22Rv1 (cell line): ENCODE measurements around the gene SEPTIN1.

Experiments used
- H3K27ac ChIP-seq: fragments of 450-650 bp; 2 replicates; pipeline ENCODE4 v1.5.1; 2017
- CTCF ChIP-seq: fragments of 450-650 bp; IDR thresholded peaks from 2 replicates; pipeline ENCODE4 v1.5.1; 2017; ENCODE audit warnings: mild to moderate bottlenecking
- ZFX ChIP-seq: fragments of 450-650 bp; IDR thresholded peaks from 2 replicates; pipeline ENCODE4 v1.6.1; 2017; ENCODE audit warnings: antibody characterized with exemption, borderline replicate concordance

SEPTIN1 gene

GRCh38 chr16:30378236-30379157, 3.9 kb downstream of the SEPTIN1 start:
- peak overlapping the region; percentile 97 for H3K27ac ChIP-seq
- TF ChIP-seq CTCF (no peak), ZFX (no peak)

- TF ChIP-seq ZFX (no peak), CTCF (no peak)
- peak overlapping the region; percentile 97 for H3K27ac ChIP-seq
Observed at GRCh38 chr16:30377812-30378235, 4.5 kb downstream of the SEPTIN1 start.

GRCh38 chr16:30377050-30377811, 5.1 kb downstream of the SEPTIN1 start:
- TF ChIP-seq ZFX (no peak), CTCF (no peak)
- H3K27ac ChIP-seq: peak overlapping the region; percentile 97

GRCh38 chr16:30376461-30376902, 5.9 kb downstream of the SEPTIN1 start:
- peak overlapping the region; percentile 97; the same call in 1 of the 2 replicates for H3K27ac ChIP-seq
- TF ChIP-seq ZFX: no peak
- no peak for TF ChIP-seq CTCF

GRCh38 chr16:30375864-30376263, 6.5 kb downstream of the SEPTIN1 start:
- TF ChIP-seq CTCF (no peak), ZFX (no peak)
- H3K27ac ChIP-seq: no peak overlapping the region

- no peak for TF ChIP-seq CTCF
- TF ChIP-seq ZFX: no peak
- H3K27ac ChIP-seq: no peak within 1 kb of the TSS
Observed at GRCh38 chr16:30374538-30374937, 7.8 kb downstream of the SEPTIN1 start, which contains the start of gene MYL11. Gene MYL11, plus strand, starts transcription at chr16:30374802. Its CDS starts 56 bp downstream, at chr16:30374858.
